GM21825 (cell line): ENCODE data around the gene FANK1.

Source experiments
- ATAC-seq: cut with Tn5 transposase; IDR thresholded peaks from one replicate; pipeline ENCODE4 v1.9.1; 2021; ENCODE audit warnings: mild to moderate bottlenecking, moderate library complexity; ENCODE audit not compliant: unreplicated experiment

The FANK1 gene

GRCh38 chr10:125984346-125984745 is 88.0 kb downstream of the FANK1 start:
- no peak for ATAC-seq

- no peak for ATAC-seq
Observed at GRCh38 chr10:125984865-125985495, 88.6 kb downstream of the FANK1 start.

GRCh38 chr10:125985557-125986240 is 89.3 kb downstream of the FANK1 start:
- ATAC-seq = no peak

GRCh38 chr10:125989791-125990190 is 93.4 kb downstream of the FANK1 start:
- ATAC-seq = no peak

- no peak for ATAC-seq
Observed at GRCh38 chr10:125990974-125991373, 94.6 kb downstream of the FANK1 start.

GRCh38 chr10:125991392-125991791 is 95.0 kb downstream of the FANK1 start:
- ATAC-seq = no peak

- ATAC-seq = no peak
Observed at GRCh38 chr10:125992254-125992653, 95.9 kb downstream of the FANK1 start.

GRCh38 chr10:125994601-125995000 is 98.2 kb downstream of the FANK1 start:
- no peak for ATAC-seq

GRCh38 chr10:125995726-125996304 is 99.5 kb downstream of the FANK1 start:
- ATAC-seq = no peak

- ATAC-seq = no peak
Observed at GRCh38 chr10:125997586-125997985, 101.2 kb downstream of the FANK1 start.

- no peak for ATAC-seq
Observed at GRCh38 chr10:125999694-126000093, 103.3 kb downstream of the FANK1 start.

GRCh38 chr10:126001576-126001975 is 105.2 kb downstream of the FANK1 start:
- ATAC-seq = no peak

GRCh38 chr10:126004752-126005151 is 108.4 kb downstream of the FANK1 start:
- no peak for ATAC-seq

- ATAC-seq = no peak
Observed at GRCh38 chr10:126006264-126006663, 109.9 kb downstream of the FANK1 start.

- ATAC-seq = no peak
Observed at GRCh38 chr10:126006906-126007305, 110.5 kb downstream of the FANK1 start.

- no peak for ATAC-seq
Observed at GRCh38 chr10:126009650-126010049, 113.3 kb downstream of the FANK1 start.

GRCh38 chr10:126011995-126012394 is 115.6 kb downstream of the FANK1 start:
- no peak for ATAC-seq

GRCh38 chr10:126012485-126012884 is 116.1 kb downstream of the FANK1 start:
- no peak for ATAC-seq

GRCh38 chr10:126013489-126014281 is 117.3 kb downstream of the FANK1 start:
- no peak for ATAC-seq

- ATAC-seq = no peak
Observed at GRCh38 chr10:126014309-126014708, 117.9 kb downstream of the FANK1 start.

- ATAC-seq = no peak
Observed at GRCh38 chr10:126015413-126015812, 119.0 kb downstream of the FANK1 start.
